Measurements from ENCODE around the gene PLEKHH2.
"Not testable (repeated sequence)": the region's sequence is repeated elsewhere in the genome, so short reads cannot be mapped to it uniquely, and the experiment has no call there.

Gene PLEKHH2

DNA sequence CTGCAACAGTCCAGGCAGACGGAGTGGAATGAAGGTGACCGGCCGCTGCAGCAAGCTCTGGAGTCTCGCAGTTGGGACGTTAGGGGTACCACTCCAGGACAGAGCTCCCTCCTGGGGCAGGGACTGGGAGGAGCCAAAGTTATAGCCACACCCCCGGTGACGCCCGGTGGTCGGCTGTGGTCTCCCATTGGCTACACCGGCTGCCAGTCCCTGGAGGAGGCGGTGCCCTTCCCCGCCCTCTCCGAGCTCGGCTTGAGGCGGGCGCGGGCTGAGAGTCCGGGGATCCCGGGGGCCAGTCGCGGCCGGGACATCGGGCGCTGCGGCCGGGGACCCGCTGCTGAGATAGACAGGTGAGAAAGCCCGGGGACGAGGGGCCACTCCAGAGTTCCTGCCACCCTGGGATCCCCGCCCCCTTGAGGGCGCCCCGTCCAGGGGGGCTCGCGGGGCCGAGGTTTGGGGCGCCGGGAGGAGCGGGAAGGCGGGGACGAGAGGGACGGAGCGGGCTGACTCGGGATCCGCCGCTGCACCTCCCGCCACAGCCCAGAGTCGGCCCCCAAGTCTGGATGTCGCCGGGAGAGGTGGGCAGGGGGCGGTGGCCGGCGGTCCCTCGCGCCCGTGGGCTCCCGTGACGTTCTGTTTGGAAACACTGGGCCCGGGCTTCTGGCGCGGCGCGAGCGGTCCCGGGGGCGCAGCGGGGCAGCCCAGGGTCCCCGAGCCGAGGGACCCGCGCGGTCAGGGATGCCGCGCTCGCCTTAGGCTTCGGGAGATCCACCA is at the start of gene PLEKHH2:
Gene PLEKHH2, plus strand, starts transcription at position 231 of the 774 bp plus-strand sequence. CDS start 7,414 bp downstream, outside the sequence.
- Mint-ChIP-seq H3K27ac (peak within 1 kb of the TSS; percentile 53), H3K36me3 (ENCODE audit: low read depth) (no peaks in the 10 kb centered on the region), H3K4me1 (ENCODE audit: low read depth) (peaks cover 17% of the 10 kb centered on the region), H3K9me3 (no peaks in the 10 kb centered on the region), H3K27me3 (peaks cover 34% of the 10 kb centered on the region), H3K4me3 (peak within 1 kb of the TSS; percentile 89)

DNA sequence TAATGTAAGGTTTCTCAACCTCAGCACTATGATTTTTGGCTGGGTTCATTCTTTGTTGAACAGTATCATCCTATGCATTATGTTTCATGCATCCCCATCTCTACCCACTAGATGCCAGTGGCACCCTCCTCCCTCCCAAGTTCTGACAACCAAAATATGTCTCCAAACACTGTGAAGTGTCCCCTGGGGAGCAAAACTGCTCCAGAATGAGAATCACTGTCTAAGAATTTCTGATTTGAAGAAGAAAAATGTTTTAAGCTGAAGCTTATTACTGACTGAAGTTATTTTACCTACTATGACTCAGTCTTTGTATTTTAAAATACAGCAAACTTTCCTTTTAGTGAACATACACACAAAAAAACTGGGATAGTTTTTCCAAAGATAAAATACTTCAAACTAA is 44.6 kb upstream of the PLEKHH2 start:
- Mint-ChIP-seq H3K36me3 (ENCODE audit: low read depth) (peaks cover 49% of the 10 kb centered on the region), H3K4me3 (no peak overlapping the region), H3K27me3 (no peaks in the 10 kb centered on the region), H3K9me3 (no peaks in the 10 kb centered on the region), H3K27ac (no peak overlapping the region), H3K4me1 (ENCODE audit: low read depth) (peaks cover 35% of the 10 kb centered on the region)

GRCh38 chr2:43593254-43593653 is 43.8 kb upstream of the PLEKHH2 start:
- H3K27me3 Mint-ChIP-seq = no peaks in the 10 kb centered on the region
- H3K9me3 Mint-ChIP-seq = no peaks in the 10 kb centered on the region
- peaks cover 46% of the 10 kb centered on the region for H3K36me3 Mint-ChIP-seq (ENCODE audit: low read depth)
- H3K4me1 Mint-ChIP-seq (ENCODE audit: low read depth) = peaks cover 41% of the 10 kb centered on the region
- H3K27ac Mint-ChIP-seq = no peak overlapping the region
- peak overlapping the region; percentile 54 for H3K4me3 Mint-ChIP-seq

DNA sequence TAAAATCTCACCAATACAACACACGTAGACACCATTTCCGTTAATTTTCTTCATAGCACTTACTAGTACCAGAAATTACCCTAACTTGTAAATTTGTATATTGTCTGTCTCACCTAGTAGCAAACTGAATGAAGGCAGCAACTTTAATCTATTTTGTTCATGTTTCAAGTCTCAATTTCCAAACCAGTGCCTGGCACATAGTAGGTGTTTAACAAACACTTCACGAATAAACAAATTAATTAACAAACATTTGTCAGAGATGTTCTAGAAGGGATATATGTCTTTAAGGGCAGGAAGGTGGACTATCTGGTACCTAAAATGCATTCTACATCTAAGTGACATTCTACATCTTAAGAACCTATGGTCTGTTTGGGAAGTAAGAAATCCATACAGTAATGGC is 42.2 kb upstream of the PLEKHH2 start:
- Mint-ChIP-seq H3K4me1 (ENCODE audit: low read depth) (peaks cover 41% of the 10 kb centered on the region), H3K9me3 (no peaks in the 10 kb centered on the region), H3K27ac (peak overlapping the region; percentile 97), H3K27me3 (peaks cover 3% of the 10 kb centered on the region), H3K36me3 (ENCODE audit: low read depth) (peaks cover 39% of the 10 kb centered on the region), H3K4me3 (peak overlapping the region; percentile 98)

DNA sequence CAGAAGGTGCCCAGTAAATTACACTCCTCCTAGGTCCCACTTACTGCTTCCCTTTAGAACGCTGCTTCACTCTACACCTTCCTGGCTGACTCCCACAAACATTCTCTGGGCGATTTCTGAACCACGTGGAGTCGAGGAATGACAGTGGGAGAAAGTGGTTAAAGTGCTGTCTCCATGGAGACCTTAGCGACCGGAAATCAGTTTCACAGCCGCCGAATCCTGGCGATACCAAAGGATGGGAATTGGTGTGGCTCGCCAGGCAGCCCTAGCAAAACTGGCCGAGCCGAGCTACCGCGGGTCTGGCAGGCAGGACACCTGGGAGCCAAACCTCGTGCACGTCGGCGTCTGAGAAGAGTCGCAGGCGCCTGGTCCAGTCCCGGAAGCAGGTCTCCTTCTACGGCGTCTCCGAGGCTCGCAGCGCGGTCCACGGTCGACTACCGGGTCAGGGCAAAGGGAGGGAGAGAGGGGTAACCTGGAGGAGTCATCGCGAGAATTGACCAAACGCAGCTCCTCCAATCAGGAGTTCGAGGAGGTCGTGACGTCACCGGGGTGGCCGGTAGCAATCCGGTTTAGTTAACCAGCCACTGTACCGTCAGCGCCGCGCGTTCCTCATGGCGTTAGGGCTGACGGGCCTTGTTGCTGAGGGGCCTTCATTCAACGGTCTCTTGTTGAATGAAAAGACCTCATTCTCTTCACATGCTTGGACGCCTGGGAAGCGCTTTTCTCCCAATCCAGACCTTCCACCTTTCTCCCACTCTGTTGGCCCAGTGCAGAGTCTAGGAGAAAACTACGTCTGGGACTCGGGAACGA is 41.3 kb upstream of the PLEKHH2 start, which contains the start of gene THADA:
Gene THADA, minus strand, starts transcription at position 436 of the 810 bp plus-strand sequence. CDS start 3,646 bp downstream, outside the sequence.
- Mint-ChIP-seq H3K9me3 (no peaks in the 10 kb centered on the region), H3K27ac (peak within 1 kb of the TSS; percentile 97), H3K4me3 (peak within 1 kb of the TSS; percentile 98), H3K36me3 (ENCODE audit: low read depth) (peaks cover 35% of the 10 kb centered on the region), H3K27me3 (peaks cover 3% of the 10 kb centered on the region), H3K4me1 (ENCODE audit: low read depth) (peaks cover 41% of the 10 kb centered on the region)

DNA sequence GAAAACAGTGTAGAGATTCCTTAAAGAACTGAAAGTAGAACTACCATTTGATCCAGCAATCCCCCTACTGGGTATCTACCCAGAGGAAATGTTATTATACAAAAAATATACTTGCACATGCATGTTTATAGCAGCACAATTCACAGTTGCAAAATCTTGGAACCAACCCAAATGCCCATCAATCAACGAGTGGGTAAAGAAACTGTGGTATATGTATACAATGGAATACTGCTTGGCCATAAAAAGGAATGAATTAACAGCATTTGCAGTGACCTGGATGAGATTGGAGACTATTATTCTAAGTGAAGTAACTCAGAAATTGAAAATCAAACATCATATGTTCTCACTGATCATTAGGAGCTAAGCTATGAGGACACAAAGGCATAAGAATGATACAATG is 36.5 kb upstream of the PLEKHH2 start:
- H3K4me1 Mint-ChIP-seq (ENCODE audit: low read depth) = peaks cover 22% of the 10 kb centered on the region
- not testable (repeated sequence) for H3K9me3 Mint-ChIP-seq; H3K4me3 Mint-ChIP-seq; H3K27ac Mint-ChIP-seq; H3K36me3 Mint-ChIP-seq (ENCODE audit: low read depth); H3K27me3 Mint-ChIP-seq

DNA sequence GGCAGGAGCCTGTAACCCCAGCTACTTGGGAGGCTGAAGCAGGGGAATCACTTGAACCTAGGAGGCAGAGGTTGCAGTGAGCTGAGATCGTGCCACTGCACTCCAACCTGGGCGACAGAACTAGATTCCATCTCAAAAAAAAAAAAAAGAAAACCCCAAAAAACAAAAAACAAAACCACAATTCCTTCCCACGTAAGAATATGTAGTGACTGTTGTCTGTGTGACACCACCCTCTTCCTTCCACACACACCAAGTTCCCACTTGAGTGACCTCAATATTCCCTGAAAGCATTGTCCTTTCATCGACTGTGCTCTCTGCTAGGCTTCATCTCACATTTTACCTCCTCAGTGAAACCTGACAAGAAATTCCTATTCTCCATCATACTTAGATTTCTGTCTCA is 32.4 kb upstream of the PLEKHH2 start:
- Mint-ChIP-seq H3K4me1 (ENCODE audit: low read depth) (peaks cover 4% of the 10 kb centered on the region), H3K4me3 (no peak overlapping the region), H3K36me3 (ENCODE audit: low read depth) (no peaks in the 10 kb centered on the region), H3K27me3 (peaks cover 2% of the 10 kb centered on the region), H3K27ac (no peak overlapping the region), H3K9me3 (no peaks in the 10 kb centered on the region)

- H3K36me3 Mint-ChIP-seq (ENCODE audit: low read depth) = no peaks in the 10 kb centered on the region
- no peak overlapping the region for H3K27ac Mint-ChIP-seq
- H3K27me3 Mint-ChIP-seq = no peaks in the 10 kb centered on the region
- H3K4me1 Mint-ChIP-seq (ENCODE audit: low read depth) = peaks cover 4% of the 10 kb centered on the region
- H3K9me3 Mint-ChIP-seq = no peaks in the 10 kb centered on the region
- no peak overlapping the region for H3K4me3 Mint-ChIP-seq
These were observed 31.9 kb upstream of the PLEKHH2 start for GRCh38 chr2:43605079-43605655.

- no peak overlapping the region for H3K4me3 Mint-ChIP-seq
- H3K27ac Mint-ChIP-seq = no peak overlapping the region
- no peaks in the 10 kb centered on the region for H3K36me3 Mint-ChIP-seq (ENCODE audit: low read depth)
- peaks cover 4% of the 10 kb centered on the region for H3K4me1 Mint-ChIP-seq (ENCODE audit: low read depth)
- H3K27me3 Mint-ChIP-seq = no peaks in the 10 kb centered on the region
- no peaks in the 10 kb centered on the region for H3K9me3 Mint-ChIP-seq
These were observed 31.2 kb upstream of the PLEKHH2 start for GRCh38 chr2:43605851-43606250.

DNA sequence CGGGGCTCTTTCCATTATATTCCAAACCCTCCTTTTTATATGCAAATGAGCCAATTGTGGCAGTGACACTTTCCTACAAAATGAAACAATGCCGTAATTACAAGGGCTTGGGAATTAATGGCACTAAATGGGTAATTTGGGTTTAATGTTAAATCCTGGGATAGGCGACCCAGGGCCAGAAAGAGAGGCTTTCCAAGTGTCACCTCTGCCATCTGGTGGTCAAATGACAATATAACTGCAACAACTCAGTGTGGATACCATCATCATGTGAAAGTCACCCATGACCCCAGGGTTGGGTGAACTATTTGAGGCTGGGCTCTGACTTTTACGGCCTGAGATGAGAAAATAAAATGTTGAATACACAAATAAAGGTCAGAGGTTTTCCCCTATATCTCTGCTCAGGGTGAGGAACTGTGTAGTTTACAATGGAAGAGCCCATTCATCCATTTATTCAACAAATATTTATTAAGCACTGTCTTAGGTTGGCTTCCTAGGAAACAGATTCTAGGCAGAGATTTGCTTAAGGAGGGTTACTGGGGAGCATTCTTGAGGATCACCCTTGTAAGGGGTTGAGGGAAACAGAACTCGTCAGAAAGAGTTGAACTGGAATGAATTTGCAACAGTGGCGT is 27.7 kb upstream of the PLEKHH2 start:
- H3K27me3 Mint-ChIP-seq = no peaks in the 10 kb centered on the region
- no peak overlapping the region for H3K4me3 Mint-ChIP-seq
- H3K9me3 Mint-ChIP-seq = no peaks in the 10 kb centered on the region
- H3K4me1 Mint-ChIP-seq (ENCODE audit: low read depth) = peaks cover 4% of the 10 kb centered on the region
- H3K27ac Mint-ChIP-seq = no peak overlapping the region
- H3K36me3 Mint-ChIP-seq (ENCODE audit: low read depth) = no peaks in the 10 kb centered on the region

DNA sequence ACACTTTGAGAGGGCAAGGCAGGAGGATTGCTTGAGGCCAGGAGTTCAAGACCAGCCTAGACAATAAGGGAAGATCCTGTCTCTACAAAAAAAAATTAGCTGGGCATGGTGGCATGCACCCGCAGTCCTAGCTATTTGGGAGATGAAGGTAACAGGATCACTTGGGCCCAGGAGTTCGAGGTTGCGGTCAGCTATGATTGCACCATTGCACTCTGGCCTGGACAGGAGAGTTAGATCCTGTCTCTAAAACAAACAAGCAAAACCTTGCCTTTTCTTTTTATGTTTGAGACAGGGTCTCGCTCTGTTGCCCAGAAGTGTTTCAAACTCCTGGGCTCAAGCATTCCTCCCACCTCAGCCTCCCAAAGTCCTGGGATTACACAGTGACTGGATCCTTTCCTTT is 26.7 kb upstream of the PLEKHH2 start:
- H3K27me3 Mint-ChIP-seq = peaks cover 3% of the 10 kb centered on the region
- no peaks in the 10 kb centered on the region for H3K4me1 Mint-ChIP-seq (ENCODE audit: low read depth)
- H3K36me3 Mint-ChIP-seq (ENCODE audit: low read depth) = no peaks in the 10 kb centered on the region
- no peaks in the 10 kb centered on the region for H3K9me3 Mint-ChIP-seq
- no peak overlapping the region for H3K27ac Mint-ChIP-seq
- H3K4me3 Mint-ChIP-seq = no peak overlapping the region

DNA sequence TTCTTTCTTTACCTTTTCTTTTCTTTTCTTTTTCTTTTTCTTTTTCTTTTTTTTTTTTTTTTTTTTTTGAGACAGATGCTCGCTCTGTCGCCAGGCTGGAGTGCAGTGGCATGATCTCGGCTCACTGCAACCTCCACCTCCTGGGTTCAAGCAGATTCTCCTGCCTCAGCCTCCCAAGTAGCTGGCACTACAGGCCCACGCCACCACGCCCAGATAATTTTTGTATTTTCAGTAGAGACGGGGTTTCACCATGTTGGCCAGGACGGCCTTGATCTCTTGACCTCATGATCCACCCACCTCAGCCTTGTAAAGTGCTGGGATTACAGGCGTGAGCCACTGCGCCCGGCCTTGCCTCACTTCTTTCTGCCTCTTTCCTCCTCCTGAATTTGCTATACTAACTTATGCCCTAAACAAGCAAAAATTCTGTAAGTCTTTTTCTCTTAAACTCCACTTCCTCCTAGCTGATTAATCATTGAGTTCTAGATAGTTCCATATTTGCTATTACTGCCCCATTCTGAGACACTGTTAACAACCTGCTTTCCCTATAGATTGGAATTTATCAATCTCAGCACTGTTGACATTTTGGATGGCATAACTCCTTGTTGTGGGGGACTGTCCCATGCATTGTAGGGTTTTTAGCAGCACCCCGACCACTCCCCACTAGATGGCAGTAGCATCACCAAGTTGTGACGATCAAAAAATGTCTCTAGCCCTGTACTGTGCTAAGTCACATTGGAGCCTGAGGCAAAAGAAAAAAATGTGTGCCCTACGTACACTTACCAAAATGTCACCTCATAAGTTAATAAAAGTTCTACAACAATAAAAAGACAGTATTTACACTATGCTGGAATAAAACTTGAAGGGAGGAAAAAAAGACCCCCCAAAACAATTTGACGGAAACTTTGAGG is 24.8 kb upstream of the PLEKHH2 start:
- no peak overlapping the region for H3K27ac Mint-ChIP-seq
- H3K4me3 Mint-ChIP-seq = no peak overlapping the region
- H3K9me3 Mint-ChIP-seq = no peaks in the 10 kb centered on the region
- no peaks in the 10 kb centered on the region for H3K4me1 Mint-ChIP-seq (ENCODE audit: low read depth)
- H3K36me3 Mint-ChIP-seq (ENCODE audit: low read depth) = no peaks in the 10 kb centered on the region
- peaks cover 7% of the 10 kb centered on the region for H3K27me3 Mint-ChIP-seq

DNA sequence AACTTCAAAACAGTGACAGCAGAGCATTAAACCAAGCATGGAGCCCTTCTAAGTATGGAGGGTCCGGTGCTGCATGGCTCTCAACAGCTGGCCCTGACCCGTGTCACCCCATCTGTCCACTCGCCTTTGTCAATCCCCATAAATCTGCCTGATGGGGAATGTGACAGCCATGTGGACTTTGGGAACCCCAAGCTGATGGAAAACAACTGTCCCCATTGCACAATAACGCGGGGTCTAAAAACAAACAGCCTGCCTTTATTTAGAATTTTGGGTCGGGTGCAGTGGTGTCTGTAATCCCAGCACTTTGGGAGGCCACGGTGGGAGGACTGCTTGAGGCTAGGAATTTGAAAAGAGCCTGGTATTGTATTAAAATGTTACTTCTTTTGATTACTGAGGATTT is 24.1 kb upstream of the PLEKHH2 start:
- no peaks in the 10 kb centered on the region for H3K9me3 Mint-ChIP-seq
- no peak overlapping the region for H3K27ac Mint-ChIP-seq
- H3K36me3 Mint-ChIP-seq (ENCODE audit: low read depth) = no peaks in the 10 kb centered on the region
- H3K4me1 Mint-ChIP-seq (ENCODE audit: low read depth) = no peaks in the 10 kb centered on the region
- peaks cover 7% of the 10 kb centered on the region for H3K27me3 Mint-ChIP-seq
- H3K4me3 Mint-ChIP-seq = no peak overlapping the region

All from stimulated activated naive CD8-positive, alpha-beta T cell treated with anti-CD3 and anti-CD28 coated beads, Interleukin-15, Interleukin-2, amounts not matched to agents 100 ng/mL and 50 ng/mL, for 24 hours (primary cell).